22Rv1 (cell line): Measurements from ENCODE around the gene TMEM144.
"Not testable (repeated sequence)": the region's sequence is repeated elsewhere in the genome, so short reads cannot be mapped to it uniquely, and the experiment has no call there.

ENCODE experiments used
- H3K27ac ChIP-seq: fragments of 450-650 bp; 2 replicates; pipeline ENCODE4 v1.5.1; 2017
- CTCF ChIP-seq: fragments of 450-650 bp; IDR thresholded peaks from 2 replicates; pipeline ENCODE4 v1.5.1; 2017; ENCODE audit warnings: mild to moderate bottlenecking
- ZFX ChIP-seq: fragments of 450-650 bp; IDR thresholded peaks from 2 replicates; pipeline ENCODE4 v1.6.1; 2017; ENCODE audit warnings: antibody characterized with exemption, borderline replicate concordance

TMEM144 gene

GRCh38 chr4:158217763-158218162 lies 7.5 kb downstream of the TMEM144 start:
- TF ChIP-seq ZFX (no peak), CTCF (no peak)
- no peak overlapping the region for H3K27ac ChIP-seq

GRCh38 chr4:158219623-158220022 lies 9.3 kb downstream of the TMEM144 start:
- TF ChIP-seq ZFX, result no peak
- no peak for TF ChIP-seq CTCF

GRCh38 chr4:158224318-158224717 lies 14.0 kb downstream of the TMEM144 start:
- H3K27ac ChIP-seq, result not testable (repeated sequence)

More at GRCh38 chr4:158219623-158220022, 9.3 kb downstream of the TMEM144 start:
- H3K27ac ChIP-seq, result no peak overlapping the region

- not testable (repeated sequence) for H3K27ac ChIP-seq
These were observed 14.7 kb downstream of the TMEM144 start for GRCh38 chr4:158224999-158225398.

GRCh38 chr4:158227880-158228279 lies 17.6 kb downstream of the TMEM144 start:
- not testable (repeated sequence) for H3K27ac ChIP-seq

GRCh38 chr4:158228399-158228798 lies 18.1 kb downstream of the TMEM144 start:
- H3K27ac ChIP-seq, result not testable (repeated sequence)

- TF ChIP-seq CTCF (no peak), ZFX (no peak)
- H3K27ac ChIP-seq, result no peak overlapping the region
These were observed 19.5 kb downstream of the TMEM144 start for GRCh38 chr4:158229768-158230167.

- no peak for TF ChIP-seq CTCF
- TF ChIP-seq ZFX, result no peak
- no peak overlapping the region for H3K27ac ChIP-seq
These were observed 24.4 kb downstream of the TMEM144 start for GRCh38 chr4:158234671-158235070.

GRCh38 chr4:158236304-158237030 lies 26.2 kb downstream of the TMEM144 start:
- H3K27ac ChIP-seq, result no peak overlapping the region
- TF ChIP-seq CTCF, result no peak
- no peak for TF ChIP-seq ZFX
